ENCODE data around the gene HIBCH. TPM values are rescaled to one million over a fixed set of nuclear protein-coding genes. Genes with fewer than 3 reads are reported as not detected.

The HIBCH gene
- total RNA-seq, 2 experiments from 2014 or later = 15.6 to 29.7 TPM

DNA sequence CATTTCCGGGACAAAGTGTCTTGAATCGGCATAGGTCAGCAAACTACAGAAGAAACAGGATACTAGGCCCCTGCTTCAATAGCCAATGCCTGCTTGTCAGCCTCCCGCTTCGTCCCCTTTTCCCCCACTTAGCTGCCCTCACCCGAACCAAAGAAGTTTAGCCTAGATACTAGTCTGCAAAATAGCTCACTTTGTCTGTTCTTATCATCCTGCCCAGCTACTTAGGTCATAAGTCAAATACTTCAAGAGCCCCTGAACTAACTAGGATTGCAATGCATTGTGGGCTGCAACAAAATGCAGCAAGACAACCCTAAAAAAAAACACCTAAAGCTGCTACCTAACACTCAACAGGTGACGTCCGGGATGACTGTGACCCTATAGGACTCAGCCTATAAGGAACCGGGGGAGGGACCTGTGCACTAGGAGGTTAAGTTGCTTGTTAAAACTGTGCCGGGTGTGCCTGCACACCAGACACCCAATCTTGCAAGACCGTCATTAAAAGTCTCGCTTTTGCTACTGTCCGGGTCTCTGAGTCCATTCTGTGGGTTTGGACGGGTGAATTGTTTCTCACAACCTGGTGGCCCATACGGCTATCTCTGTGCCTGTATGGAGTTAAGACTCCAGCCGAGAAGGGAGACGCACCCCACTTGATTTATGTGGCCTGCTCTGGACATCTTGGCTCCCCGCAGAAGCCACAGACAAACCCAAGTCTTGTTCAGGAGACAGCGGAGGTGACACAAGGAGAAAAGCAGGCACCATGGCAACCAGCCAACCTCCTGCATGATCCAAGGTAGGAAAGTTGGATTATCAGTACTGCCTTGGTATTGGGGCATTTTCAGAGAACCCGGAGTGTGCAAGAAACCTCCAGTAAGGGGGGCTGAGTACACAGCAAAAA, 105.9 kb downstream of the HIBCH start:
- Histone ChIP-seq H3K9me2 (ENCODE audit: insufficient read depth, low read length) (no peaks in the 10 kb centered on the region), H4K20me1 (ENCODE audit: insufficient read depth, low read length) (no peaks in the 10 kb centered on the region), H3K4me1 (ENCODE audit: insufficient read depth, low read length, poor library complexity, severe bottlenecking) (peaks cover 14% of the 10 kb centered on the region), H2AFZ (ENCODE audit: low read length) (no peak overlapping the region), H3K4me3 (ENCODE audit: low read depth, low read length, poor library complexity, severe bottlenecking) (no peak overlapping the region), H3K27ac (ENCODE audit: low read depth, low read length, poor library complexity, severe bottlenecking) (no peak overlapping the region), H3K9me3 (ENCODE audit: low read length) (no peaks in the 10 kb centered on the region), H3K4me2 (ENCODE audit: low read length) (no peak overlapping the region), H3K36me3 (ENCODE audit: insufficient read depth, low read length) (no peaks in the 10 kb centered on the region), H3K79me2 (ENCODE audit: insufficient read depth, low read depth, low read length) (no peaks in the 10 kb centered on the region)
- BruUV-seq (replicated peaks) = no TSS peak
- intact Hi-C loops (cut with micrococcal nuclease; ENCODE audit: unreplicated experiment) = no loop called here
- ChIA-PET CTCF (ENCODE audit: unreplicated experiment) (no interaction called here), POLR2A (interaction anchor here (0.9 to 1.3 kb wide), 3 partner anchors 8 to 40 kb away, joined by 4 to 5 read pairs (median 4); no protein-coding TSS in a partner anchor)
- no peak for DNase-seq (ENCODE audit: low spot score)
- TF ChIP-seq, protein P1, sequence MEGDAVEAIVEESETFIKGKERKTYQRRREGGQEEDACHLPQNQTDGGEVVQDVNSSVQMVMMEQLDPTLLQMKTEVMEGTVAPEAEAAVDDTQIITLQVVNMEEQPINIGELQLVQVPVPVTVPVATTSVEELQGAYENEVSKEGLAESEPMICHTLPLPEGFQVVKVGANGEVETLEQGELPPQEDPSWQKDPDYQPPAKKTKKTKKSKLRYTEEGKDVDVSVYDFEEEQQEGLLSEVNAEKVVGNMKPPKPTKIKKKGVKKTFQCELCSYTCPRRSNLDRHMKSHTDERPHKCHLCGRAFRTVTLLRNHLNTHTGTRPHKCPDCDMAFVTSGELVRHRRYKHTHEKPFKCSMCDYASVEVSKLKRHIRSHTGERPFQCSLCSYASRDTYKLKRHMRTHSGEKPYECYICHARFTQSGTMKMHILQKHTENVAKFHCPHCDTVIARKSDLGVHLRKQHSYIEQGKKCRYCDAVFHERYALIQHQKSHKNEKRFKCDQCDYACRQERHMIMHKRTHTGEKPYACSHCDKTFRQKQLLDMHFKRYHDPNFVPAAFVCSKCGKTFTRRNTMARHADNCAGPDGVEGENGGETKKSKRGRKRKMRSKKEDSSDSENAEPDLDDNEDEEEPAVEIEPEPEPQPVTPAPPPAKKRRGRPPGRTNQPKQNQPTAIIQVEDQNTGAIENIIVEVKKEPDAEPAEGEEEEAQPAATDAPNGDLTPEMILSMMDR (conservative IDR thresholded peaks at IDR 0.05; ENCODE audit: low read length) = no peak
- TF ChIP-seq EZH2phosphoT487 (IDR thresholded peaks at IDR 0.05; ENCODE audit: borderline replicate concordance, low read depth, low read length) = no peak

DNA sequence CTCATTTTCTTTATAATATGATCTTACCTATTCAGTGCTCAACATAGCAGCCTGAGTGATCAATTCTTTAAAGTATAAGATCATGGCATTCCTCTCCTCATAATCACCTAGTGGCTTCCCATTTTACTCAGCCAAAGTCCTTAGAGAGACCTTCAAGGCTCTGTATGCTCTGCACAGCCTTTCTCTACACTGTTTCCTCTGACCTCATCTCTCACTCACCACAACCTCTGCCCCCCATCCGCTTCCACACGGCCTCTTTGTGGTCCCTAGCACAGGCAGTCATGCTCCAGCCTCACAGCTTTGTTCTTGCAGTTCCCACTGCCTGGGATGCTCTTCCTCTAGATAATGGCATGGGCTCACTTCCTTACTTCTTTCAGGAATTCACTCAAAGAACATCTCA, 109.2 kb downstream of the HIBCH start:
- Histone ChIP-seq H3K9me3 (ENCODE audit: low read length) (no peaks in the 10 kb centered on the region), H3K4me2 (ENCODE audit: low read length) (no peak overlapping the region), H3K9me2 (ENCODE audit: insufficient read depth, low read length) (no peaks in the 10 kb centered on the region), H3K4me3 (ENCODE audit: low read depth, low read length, poor library complexity, severe bottlenecking) (no peak overlapping the region), H3K27ac (ENCODE audit: low read depth, low read length, poor library complexity, severe bottlenecking) (no peak overlapping the region), H4K20me1 (ENCODE audit: insufficient read depth, low read length) (no peaks in the 10 kb centered on the region), H3K4me1 (ENCODE audit: insufficient read depth, low read length, poor library complexity, severe bottlenecking) (peaks cover 5% of the 10 kb centered on the region), H2AFZ (ENCODE audit: low read length) (no peak overlapping the region), H3K79me2 (ENCODE audit: insufficient read depth, low read depth, low read length) (no peaks in the 10 kb centered on the region), H3K36me3 (ENCODE audit: insufficient read depth, low read length) (no peaks in the 10 kb centered on the region)
- TF ChIP-seq EZH2phosphoT487 (IDR thresholded peaks at IDR 0.05; ENCODE audit: borderline replicate concordance, low read depth, low read length) = no peak
- TF ChIP-seq, protein P1 (conservative IDR thresholded peaks at IDR 0.05; ENCODE audit: low read length) = no peak
- CTCF ChIA-PET (ENCODE audit: unreplicated experiment) = no interaction called here
- BruUV-seq (replicated peaks) = no TSS peak
- DNase-seq (ENCODE audit: low spot score) = no peak
- intact Hi-C loops (cut with micrococcal nuclease; ENCODE audit: unreplicated experiment) = no loop called here
- POLR2A ChIA-PET = no interaction called here

DNA sequence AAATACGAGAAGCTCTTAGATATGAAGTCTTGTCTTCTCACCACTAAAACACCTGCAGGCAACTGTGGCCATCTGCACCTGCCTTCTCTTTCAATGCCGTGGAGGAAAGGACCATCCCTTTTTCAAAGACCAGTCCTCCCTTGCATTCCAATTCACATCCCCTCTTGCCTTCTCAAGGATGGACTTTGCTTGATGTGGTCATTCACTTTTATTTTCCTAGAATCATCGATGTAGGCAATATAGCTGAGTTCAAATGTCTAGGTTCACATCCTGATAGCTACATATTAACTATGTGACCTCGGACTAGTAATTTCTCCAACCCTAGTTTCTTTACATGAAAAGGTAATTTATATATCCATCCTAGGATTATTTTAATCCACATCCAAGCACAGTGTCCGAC, 110.1 kb downstream of the HIBCH start:
- Histone ChIP-seq H3K4me3 (ENCODE audit: low read depth, low read length, poor library complexity, severe bottlenecking) (no peak overlapping the region), H3K36me3 (ENCODE audit: insufficient read depth, low read length) (no peaks in the 10 kb centered on the region), H3K79me2 (ENCODE audit: insufficient read depth, low read depth, low read length) (no peaks in the 10 kb centered on the region), H3K27ac (ENCODE audit: low read depth, low read length, poor library complexity, severe bottlenecking) (no peak overlapping the region), H3K4me2 (ENCODE audit: low read length) (no peak overlapping the region), H4K20me1 (ENCODE audit: insufficient read depth, low read length) (no peaks in the 10 kb centered on the region), H3K9me2 (ENCODE audit: insufficient read depth, low read length) (no peaks in the 10 kb centered on the region), H3K4me1 (ENCODE audit: insufficient read depth, low read length, poor library complexity, severe bottlenecking) (peaks cover 5% of the 10 kb centered on the region), H2AFZ (ENCODE audit: low read length) (no peak overlapping the region), H3K9me3 (ENCODE audit: low read length) (no peaks in the 10 kb centered on the region)
- CTCF ChIA-PET (ENCODE audit: unreplicated experiment) = no interaction called here
- TF ChIP-seq EZH2phosphoT487 (IDR thresholded peaks at IDR 0.05; ENCODE audit: borderline replicate concordance, low read depth, low read length) = no peak
- no peak for DNase-seq (ENCODE audit: low spot score)
- intact Hi-C loops (cut with micrococcal nuclease; ENCODE audit: unreplicated experiment) = no loop called here
- POLR2A ChIA-PET = interaction anchor here (0.9 to 1.8 kb wide), 2 partner anchors 8 to 11 kb away, joined by 4 to 11 read pairs; no protein-coding TSS in a partner anchor
- no TSS peak for BruUV-seq (replicated peaks)
